ENCODE measurements around the gene C10orf71.

C10orf71 gene

DNA sequence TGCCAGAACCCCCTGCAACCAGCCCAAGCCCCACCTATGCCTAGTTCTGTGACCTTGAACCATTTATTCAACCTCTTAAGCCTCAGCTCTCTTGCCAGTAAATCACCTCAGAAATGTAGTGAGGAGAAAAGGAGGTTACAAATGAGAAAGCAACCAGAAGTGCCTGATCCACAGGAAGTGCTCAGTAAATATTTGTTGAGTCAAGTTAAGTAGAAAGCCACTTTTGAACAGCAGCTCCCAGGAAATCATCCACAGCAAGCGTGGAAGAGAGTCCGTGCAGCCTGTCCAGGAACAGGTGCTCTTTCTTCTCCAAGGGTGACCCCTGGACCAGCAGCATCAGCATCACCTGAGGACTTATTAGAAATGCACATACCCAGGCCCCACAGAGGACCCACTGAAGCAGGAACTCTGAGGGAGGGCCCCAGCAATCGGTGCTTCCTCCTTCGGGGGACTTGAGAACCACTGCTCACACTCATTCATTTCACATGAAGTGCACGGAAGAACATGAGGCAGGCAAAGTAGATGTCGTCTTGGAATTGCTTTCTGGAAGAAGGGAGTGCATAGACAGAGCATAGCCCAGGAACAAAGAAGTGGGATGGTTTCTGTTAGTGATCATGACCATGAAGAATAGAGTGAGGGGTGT lies 6.3 kb upstream of the C10orf71 start:
- DNase-seq (ENCODE audit: low read depth in 3 of 3): no peak

DNA sequence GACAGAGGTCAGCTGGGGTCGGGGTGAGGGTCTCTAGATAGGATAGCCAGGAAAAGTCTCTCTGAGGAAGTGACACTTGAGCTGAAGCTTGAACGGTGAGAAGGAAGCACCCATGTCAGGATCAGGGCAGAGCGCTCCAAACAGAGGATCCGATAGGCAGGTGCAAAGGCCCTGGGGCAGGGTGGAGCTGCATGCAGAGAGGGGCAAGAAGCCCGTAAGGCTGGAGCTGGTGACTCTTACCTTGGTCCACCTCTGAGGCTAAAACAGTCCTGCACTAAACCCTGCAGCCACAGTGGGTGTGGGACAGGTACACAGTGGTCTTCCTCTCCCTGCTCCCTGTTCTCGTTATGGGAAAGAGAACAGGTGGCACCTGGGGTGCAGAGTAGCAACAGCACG lies 5.8 kb upstream of the C10orf71 start:
- no peak for DNase-seq (ENCODE audit: low read depth in 3 of 3)

DNA sequence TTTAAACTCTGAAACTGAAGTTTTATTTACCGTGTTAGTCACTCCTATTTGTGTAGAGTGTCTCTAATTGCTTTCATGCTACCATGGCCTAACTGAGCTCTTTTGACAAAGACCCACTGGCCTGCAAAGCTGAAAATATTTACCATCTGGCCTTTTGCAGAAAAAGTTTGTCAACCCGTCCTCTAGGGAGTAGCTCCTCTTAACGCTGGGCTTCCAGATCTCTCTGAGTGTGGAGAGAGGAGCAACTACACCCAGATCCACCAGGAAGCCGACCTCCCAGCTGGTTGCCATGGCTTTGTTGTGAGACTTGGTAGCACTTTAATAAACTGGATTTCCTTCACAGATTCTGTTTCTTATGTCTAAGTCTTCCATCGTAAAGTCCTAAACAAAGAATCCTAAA lies 4.2 kb upstream of the C10orf71 start:
- no peak for DNase-seq (ENCODE audit: low read depth in 3 of 3)

DNA sequence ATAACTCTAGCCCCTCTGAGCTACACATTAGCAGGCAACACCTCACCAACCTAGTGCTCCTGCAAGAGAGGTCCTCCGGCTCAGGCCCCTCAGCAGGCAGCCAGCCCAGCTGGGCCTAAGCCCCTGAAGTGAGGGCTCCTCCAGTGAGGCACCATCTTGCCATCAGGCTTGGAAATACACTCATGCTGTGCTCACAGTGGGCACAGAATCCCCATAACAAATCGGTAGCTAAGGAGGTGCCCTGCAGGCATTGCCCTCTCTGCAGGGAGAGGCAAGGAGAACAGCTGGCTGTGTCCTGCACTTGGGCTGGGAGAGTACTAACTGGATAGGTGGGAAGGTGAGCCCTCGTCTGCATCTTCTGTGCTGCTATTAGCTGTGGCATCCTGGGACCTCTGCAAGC lies 3.7 kb upstream of the C10orf71 start:
- DNase-seq (ENCODE audit: low read depth in 3 of 3): no peak

DNA sequence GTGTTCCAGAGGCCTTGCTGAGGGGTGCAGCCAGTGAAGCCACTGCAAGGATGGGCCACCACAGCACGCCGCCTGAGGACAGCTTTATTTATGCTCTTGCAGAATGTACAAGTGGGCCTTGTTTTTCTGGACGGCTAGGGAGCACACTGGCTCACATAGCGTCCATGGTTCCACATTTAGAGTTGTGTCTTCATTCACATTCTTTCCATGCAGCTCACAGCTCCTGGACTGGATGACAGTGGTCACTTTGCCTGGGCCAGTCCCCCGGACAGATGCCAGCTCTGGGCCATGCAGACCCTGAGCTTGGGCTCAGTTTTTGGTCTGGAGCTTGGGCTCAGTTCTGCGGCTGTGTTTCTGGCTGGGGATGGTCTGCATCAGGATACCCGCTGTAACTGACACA lies 2.6 kb upstream of the C10orf71 start:
- DNase-seq (ENCODE audit: low read depth in 3 of 3): no peak

DNA sequence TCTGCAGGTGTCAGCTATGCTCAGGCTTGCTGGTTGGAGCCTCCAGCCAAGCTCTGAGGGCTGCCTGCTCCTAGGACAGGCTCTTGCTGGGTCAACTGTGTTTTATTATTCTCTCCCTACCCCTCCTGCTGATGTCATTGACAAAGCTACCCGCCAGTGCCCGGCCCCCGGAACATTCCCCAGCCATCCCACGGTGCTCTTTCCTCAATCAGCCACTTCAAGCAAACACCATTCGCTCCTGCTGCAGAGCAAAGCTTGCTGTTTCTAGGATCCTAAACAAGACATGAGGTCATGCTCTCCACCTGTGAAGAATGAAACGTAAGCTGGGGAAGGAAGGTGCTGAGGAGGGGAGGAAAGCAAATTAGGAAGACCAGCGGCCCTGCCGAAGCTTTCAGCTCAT lies 2.1 kb upstream of the C10orf71 start:
- no peak for DNase-seq (ENCODE audit: low read depth in 3 of 3)

DNA sequence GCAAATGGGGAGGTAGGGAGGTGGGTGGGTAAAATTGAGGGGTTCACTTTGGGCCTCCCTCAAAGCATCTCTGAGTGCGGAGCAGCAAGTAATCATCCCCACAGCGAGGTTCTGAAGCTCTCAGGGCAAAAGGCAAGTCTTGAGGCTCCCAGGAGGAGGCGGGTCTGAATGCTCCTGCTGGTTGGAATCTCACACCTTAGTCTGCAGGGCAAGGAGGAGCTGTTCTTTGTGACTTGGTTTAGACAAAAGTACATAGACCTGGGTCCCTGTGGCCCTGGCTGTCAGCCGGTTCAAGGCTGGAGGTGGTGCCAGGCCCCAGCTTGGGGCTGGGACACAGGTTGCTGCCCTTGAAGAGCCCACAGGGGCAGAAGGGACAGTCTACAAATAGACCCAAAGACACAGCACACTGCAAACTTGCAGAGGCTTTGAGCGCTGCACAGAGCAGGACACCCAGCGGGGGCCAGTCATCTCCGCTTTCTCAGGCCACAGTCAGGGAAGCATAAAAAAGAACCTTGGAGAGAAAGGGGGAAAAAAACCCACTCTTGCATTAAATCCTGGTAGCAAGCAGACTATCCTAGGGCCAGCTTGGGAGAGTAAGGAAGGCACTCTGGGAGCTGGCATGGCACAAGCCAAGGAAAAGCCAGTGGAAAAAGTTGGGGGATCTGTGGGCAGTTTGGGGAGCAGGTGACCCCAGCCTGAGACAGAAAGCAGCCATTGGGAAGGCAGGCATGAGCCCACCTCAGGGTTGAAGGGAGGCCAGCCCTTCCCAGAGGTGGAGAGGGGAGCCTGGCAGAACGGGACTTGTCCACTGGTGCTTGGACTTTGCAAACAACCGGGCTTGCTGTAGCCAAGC lies 926 bp upstream of the C10orf71 start:
- DNase-seq (ENCODE audit: low read depth in 3 of 3): no peak

DNA sequence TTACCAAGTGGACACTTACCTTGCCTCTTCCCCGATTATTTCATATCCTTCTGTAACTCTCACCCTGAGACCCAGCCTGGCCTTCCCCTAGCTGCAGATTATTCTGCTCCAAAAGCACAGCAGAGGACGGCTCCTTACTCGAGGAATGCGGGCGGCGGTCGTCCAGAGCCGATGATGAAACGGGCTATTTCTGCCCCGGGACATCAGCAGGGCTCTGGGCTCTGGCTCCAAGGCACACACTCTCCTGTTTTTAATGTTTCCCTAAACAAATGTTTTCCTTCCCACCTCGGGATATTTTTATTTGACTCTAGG lies 343 bp upstream of the C10orf71 start:
- DNase-seq (ENCODE audit: low read depth in 3 of 3): no peak

DNA sequence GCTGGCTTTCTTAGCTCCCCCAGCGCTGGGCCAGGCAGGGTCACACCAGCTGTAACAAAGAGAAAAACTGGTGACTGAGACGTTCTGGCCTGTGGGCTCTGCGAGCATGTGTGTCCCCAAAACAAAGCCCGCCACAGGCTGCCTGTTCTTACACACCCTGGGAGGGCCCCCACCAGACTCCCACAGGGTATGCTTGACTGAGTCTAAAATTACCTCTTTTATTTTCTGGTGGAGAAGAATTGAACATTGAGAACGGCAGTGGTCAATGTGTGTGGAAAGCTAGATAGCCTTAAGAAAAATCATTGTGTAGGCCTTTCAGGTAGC lies 808 bp downstream of the C10orf71 start:
- DNase-seq (ENCODE audit: low read depth in 3 of 3): no peak

DNA sequence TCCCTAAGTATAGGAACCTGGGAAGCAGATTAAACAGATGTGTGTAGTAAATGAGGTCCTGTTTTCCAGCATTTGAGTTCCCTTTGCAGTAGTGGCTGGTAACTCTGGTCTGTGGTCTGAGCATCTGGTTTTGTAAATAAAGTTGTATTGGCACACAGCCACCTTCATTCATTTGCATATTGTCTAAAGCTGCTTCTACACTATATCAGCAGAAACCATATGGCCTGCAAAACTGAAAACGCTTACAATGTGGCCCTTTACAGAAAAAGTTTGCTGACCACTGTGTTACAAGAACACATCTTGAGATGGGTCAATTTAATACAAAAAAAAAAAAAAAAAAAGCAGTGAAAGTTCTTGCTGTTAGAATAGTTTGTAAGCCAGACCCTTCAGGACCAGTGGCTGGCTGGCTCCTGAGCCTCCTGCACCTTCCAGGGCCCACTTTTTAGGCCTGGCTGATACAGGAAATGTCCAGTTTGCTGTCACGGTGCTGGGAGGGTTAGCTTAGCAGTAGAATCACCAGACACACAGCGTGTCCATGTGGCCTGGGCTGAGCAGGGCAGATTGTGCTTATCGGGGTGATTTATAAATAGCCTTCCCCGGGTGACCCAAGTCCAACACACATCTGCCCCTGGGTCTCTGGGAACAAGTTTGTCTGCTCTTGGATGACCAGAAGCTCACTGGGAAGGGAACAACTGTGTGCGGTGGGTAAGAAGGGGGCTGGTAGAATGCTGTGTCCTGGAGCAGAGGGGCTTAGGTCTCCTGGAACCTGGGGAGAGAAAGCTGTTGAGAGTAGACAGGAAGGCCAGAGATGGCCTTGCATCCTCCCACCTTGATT lies 1.4 kb downstream of the C10orf71 start:
- DNase-seq (ENCODE audit: low read depth in 3 of 3): no peak

DNA sequence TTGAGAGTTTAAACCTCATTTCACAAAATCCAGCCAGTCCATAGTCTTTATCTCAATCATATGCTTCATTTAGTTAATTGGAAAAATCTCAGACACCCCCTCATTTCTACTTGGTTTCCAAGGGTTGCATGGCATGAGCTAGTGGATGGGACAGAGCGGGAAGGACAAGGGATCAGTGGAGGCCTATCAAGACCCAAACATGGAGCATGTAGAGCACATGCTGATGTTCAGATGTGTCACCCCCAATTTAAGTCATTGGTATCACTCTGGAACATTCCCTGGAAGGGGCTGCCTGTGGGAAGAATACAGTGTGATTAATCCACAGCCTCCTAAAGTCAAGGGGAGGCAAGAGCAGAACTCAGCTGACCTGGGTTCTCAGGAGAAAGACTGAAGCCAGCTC lies 2.3 kb downstream of the C10orf71 start:
- no peak for DNase-seq (ENCODE audit: low read depth in 3 of 3)

DNA sequence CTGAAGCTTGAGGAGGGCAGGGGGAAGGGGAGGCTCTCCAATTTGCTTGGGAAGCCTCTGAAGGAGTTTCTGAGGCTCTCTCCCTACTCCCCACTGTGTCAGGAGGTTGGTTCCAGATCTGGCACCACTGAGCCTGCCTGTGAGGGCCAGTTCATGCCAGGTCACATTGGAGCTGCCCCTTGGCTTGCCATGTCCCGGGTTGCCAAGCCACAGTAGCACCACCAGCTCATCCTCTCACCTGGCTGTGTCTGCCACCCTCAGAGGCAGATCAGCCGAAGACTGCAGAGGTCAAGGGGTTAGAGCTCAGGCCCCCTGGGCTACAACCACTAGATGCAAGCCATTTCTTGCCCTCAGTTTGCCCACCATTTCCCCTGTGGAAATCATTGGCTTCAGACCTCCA lies 3.1 kb downstream of the C10orf71 start:
- DNase-seq (ENCODE audit: low read depth in 3 of 3): no peak

DNA sequence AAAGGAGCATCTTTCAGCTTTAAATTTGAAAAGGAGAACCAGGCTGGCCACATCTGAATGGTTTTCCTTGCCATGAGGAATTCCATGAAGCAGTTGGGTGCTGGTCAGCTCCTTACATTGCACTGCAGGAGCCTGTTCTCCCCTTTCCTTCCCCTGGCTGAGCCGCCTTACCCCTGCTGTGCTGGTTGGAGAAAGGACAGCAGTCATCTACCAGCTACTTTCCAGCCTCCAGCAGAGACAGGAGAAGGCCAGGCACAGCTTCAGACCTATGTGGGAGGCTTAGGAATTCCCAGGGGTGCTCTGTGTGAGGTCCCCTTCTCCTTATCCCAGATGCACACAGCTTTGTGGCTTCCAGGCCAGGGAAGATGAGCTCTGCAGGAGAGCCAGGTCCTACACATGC lies 4.7 kb downstream of the C10orf71 start:
- DNase-seq (ENCODE audit: low read depth in 3 of 3): no peak

DNA sequence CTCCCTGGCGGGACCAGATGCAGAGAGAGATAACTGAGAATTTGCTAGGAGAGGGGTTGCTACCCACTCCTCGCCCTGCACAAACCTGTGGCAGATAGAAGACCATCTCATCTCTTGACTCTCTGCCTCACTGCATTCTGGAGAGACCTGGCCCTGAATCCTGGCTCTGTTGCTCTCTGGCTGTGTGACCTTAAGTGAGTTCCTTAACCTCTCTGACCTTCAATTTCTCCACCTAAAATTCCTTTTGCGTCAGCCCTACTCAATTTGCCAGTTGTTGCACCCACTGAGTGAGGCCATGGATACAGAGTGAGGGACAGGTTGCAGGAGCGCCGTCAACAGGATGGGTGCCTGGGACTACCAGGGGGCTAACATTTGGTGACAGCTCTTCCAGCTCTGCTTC lies 5.2 kb downstream of the C10orf71 start:
- DNase-seq (ENCODE audit: low read depth in 3 of 3): no peak

DNA sequence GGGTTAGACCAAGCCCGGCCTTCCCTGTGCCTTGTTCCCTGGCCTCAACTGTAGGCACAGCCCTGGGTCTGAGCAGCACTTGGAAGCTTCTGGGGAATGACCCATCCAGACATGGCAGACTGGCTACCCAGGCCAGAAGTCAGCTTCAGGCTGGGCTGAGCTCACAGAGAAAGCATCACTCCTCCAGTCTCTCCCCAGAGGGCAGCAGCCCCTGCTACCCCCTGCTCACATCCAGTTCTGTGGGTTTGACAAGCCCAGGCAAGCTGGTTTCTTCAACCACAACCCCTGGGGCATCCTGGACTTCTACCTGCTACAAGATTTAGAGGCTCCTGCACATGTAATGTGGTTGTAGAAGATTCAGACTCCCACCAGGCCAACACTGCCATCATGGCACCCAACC lies 9.0 kb downstream of the C10orf71 start:
- no peak for DNase-seq (ENCODE audit: low read depth in 3 of 3)

DNA sequence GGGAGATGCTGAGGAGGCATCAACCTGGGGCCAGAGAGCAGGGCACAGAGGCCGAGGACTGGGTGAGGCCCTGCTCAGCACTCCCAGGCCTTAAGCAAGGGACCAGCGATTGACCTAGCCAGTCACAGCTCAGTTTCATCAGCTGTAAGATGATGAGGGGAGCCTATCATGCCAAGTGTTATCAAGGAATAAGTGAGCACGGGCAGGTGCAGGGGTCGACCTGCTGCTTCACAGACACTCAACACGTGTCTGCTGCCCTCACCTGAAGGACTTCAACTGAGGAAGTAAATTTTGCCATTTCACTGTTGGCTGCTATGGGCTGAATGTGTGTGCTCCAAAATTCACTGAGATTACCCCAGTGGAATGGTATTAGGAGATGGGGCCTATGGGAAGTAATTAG lies 9.9 kb downstream of the C10orf71 start:
- no peak for DNase-seq (ENCODE audit: low read depth in 3 of 3)

DNA sequence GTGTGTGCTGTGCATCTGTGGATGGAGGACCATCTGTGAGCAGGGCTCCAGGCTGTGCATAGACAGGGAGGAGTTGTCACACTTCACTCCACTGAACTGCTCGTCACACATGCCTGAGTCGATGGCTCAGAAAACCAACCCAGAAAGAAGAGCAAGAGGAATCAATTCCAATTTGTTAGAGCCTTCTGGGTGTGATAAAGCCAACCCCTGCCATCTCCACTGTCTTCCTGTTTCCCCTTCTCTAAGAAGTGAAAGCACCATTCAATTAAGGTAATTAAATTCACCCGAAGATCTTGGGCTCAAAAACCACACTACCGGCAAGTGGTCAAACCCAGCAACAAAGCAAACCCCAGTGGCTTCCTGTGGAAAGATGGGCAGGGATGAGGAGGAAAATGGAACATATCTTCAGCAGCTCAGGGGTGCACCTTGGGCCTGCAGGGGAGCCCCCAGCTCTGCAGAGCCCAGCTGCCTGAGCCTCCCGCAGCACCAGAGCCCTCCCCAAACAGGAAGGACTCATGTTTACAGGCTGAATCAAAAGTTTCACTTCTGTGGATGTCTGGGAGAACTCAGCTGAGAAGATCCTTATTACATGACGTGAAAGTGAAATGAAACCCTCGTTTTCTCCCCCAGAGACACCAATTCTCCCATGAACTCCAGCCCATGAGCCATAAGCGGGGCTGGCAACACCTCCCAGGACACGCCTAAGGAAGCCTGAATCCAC lies 10.9 kb downstream of the C10orf71 start:
- DNase-seq (ENCODE audit: low read depth in 3 of 3): no peak

DNA sequence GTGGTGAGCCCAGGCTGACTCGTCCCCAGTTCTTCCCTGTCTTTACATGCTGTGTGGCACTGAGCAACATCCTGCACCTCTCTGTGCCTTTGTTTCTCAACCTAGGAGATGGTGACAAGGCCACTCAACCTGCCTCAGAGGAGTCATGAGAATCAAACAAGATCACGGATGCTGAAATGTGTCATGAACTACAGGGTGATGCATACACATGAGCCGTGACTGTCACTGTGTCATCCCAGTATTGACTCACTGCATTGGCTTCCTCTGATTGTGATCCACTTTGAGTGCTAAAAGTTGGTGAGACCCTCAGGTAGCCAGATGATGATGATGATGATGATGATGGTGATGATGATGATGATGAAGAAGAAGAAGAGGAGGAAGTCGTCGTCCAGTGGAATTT lies 11.5 kb downstream of the C10orf71 start:
- no peak for DNase-seq (ENCODE audit: low read depth in 3 of 3)

DNA sequence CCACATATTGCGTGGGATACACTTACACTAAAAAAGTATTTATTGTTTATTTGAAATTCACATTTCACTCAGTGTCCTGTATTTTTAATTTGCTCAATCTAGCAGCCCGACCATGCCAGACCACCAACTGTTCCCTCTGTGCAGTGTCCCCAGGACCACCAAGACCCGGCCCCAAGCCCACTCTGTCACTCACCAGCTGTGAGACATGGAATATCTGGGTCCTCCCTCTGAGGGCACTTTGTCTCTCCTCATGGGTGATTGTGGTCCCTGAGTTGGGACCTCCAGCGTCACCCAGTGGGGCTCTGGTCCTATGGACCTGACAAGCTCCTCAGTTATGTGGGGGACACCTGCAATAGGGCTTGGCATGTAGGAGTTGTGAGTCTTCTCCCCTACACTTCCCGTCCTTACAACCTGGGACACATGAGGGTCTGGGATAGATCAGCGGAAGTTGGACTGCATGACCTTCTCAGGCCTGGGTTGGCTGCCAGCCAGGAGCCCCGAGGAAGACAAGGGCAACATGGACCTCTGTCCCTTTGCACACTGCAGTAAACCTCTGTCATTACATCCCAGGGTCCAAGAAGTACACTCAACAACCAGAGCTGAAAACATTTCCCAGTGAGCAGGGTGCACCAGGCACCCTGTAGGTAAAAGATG lies 12.1 kb downstream of the C10orf71 start:
- DNase-seq (ENCODE audit: low read depth in 3 of 3): no peak

DNA sequence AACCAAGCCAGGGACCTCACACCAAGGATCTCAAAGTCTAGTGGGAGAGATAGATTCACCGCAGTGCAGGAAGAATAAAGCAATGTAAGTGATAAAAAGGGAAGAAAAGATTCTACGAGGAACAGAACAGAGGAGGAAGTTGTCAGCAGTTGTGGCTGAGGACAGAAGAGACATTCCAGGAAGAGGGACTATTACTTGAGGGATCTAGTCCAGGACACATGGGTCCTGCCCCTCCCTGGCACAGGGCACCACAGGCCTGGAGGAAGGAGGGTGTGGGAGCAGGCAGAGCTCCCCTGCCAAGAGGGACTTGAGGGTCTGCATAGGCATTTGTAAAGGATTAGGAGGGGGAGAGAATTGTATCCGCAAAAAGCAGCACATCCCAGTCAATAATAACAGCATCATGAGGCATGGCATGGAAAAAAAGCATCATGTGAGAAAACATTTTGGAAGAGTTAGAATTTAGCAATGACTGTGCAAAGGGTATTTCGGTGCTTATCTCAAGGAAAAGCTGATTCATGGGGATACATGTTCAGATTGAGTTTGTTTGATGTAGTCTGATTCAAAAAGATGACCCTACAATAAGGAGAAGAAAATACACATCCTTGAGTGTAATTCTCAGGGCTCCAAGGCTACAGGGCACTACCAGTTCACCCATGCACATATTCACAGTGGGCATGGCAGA lies 12.7 kb downstream of the C10orf71 start:
- DNase-seq (ENCODE audit: low read depth in 3 of 3): no peak

DNA sequence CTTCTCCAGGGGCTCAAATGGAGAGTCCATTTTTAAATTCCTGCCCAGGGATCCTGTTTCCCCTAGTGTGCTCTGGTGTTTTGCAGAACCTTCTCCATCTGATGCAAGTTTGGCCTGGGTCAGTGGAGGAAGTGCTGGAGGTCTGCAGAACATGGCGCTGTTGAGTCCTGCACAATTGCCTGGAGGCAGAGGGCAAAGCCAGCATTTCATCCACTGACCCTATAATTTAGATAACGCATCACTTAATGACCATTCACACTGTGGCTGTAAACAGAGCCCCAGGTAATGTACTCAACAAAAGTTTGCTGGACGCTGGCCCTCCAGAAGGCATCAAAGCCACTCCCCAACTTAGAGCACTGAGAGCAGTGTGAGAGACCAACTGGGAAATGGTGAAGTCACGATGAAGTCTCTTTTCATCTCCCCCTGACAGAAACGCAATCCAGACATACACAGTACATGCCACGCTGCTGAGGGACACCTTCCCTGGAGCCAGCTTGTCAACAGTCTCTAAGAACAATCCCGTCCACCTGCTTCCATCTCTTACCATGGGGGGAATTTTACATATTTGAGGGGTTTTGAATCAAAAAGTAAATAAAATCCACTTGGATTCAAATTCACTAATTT lies 13.4 kb downstream of the C10orf71 start:
- DNase-seq (ENCODE audit: low read depth in 3 of 3): no peak
